ENCODE measurements around the gene TRERF1. TPM values are rescaled to one million over a fixed set of nuclear protein-coding genes. Genes with fewer than 3 reads are reported as not detected.

Gene TRERF1
- total and polyA plus RNA-seq, 9 donors: 4.5 to 13.7 (median 7.8) TPM

DNA sequence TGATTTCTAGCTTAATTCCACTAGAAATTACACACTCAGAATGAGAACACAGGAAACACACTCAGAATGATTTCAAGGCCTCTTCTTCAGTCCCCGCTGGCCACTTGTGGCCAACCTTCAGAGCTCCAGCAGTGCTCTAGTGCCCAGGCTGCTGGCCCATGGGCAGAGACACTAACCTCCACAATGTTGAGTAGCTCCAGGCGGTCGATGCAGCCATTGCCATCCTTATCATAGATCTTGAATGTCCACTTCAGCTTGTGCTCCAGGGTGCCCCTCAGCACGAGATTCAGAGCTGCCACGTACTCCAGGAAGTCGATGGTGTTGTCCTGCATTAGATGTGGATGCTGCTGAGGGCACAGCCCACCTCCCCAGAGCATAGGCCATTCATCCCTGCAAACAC lies 263.3 kb downstream of the TRERF1 start:
- H3K36me3 ChIP-seq: no peaks in the 10 kb centered on the region
- no peaks in the 10 kb centered on the region for H3K27me3 ChIP-seq
- H3K9me3 ChIP-seq: no peaks in the 10 kb centered on the region
- DNase-seq: no peak
- H3K4me1 ChIP-seq (ENCODE audit: insufficient read depth): no peaks in the 10 kb centered on the region
- no peak overlapping the region for H3K4me3 ChIP-seq
- intact Hi-C loops (cut with DNase I): no loop called here
- TF ChIP-seq, protein P1, sequence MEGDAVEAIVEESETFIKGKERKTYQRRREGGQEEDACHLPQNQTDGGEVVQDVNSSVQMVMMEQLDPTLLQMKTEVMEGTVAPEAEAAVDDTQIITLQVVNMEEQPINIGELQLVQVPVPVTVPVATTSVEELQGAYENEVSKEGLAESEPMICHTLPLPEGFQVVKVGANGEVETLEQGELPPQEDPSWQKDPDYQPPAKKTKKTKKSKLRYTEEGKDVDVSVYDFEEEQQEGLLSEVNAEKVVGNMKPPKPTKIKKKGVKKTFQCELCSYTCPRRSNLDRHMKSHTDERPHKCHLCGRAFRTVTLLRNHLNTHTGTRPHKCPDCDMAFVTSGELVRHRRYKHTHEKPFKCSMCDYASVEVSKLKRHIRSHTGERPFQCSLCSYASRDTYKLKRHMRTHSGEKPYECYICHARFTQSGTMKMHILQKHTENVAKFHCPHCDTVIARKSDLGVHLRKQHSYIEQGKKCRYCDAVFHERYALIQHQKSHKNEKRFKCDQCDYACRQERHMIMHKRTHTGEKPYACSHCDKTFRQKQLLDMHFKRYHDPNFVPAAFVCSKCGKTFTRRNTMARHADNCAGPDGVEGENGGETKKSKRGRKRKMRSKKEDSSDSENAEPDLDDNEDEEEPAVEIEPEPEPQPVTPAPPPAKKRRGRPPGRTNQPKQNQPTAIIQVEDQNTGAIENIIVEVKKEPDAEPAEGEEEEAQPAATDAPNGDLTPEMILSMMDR (IDR thresholded peaks at IDR 0.05): no peak
- no peak for TF ChIP-seq POLR2A (IDR thresholded peaks at IDR 0.05)
- TF ChIP-seq EP300 (IDR thresholded peaks at IDR 0.05): no peak
- no peak overlapping the region for H3K27ac ChIP-seq
- 88 to 94% (median 93%) methylated on average over 6 of the region's 6 CpGs for WGBS, 3 donors

DNA sequence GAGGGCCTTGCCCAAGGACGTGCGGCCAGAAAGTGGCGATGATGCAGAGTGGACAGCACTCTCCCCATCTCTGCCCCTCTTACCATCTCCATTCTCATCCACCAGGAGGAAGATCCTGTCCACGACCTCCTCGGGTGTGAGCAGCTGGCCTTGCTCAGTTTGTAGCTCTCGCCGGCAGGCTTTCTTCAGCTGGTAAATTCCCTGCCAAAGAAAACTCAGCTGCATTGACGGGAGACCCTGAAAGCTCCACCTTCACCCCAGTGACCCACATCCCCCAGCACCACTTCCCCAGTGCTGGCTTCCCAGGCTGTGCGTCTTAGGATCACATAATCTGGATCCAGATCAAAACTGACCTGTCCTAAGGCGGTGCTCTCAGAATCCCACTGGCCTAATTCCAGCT lies 266.1 kb downstream of the TRERF1 start:
- no peaks in the 10 kb centered on the region for H3K9me3 ChIP-seq
- H3K36me3 ChIP-seq: no peaks in the 10 kb centered on the region
- no peaks in the 10 kb centered on the region for H3K27me3 ChIP-seq
- 26 to 41% (median 28%) methylated on average over 10 of the region's 10 CpGs for WGBS, 3 donors
- TF ChIP-seq POLR2A (IDR thresholded peaks at IDR 0.05): no peak
- TF ChIP-seq, protein P1 (IDR thresholded peaks at IDR 0.05): no peak
- no peak for TF ChIP-seq EP300 (IDR thresholded peaks at IDR 0.05)
- no peaks in the 10 kb centered on the region for H3K4me1 ChIP-seq (ENCODE audit: insufficient read depth)
- no peak overlapping the region for H3K4me3 ChIP-seq
- H3K27ac ChIP-seq: no peak overlapping the region
- DNase-seq: no peak
- intact Hi-C loops (cut with DNase I): no loop called here

DNA sequence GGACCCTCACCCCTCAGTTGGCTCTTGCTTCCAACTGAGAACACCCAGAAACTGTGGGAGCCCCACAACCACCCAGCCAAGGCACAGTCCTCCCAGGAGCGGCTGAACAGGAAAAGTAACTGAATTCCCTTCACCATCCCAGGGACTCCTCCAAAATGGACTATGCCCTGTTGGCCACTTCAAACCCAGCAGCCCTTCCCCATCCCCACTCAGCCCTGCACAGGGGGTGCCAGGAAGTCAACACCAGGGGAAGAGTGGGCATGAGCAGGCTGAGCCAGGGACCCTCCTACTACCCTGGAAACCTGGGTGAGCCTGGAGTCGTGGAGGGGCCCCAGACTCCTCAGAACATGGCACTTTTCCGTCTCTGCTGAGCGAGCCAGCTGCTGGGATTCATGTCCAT lies 267.3 kb downstream of the TRERF1 start:
- H3K4me3 ChIP-seq: no peak overlapping the region
- H3K4me1 ChIP-seq (ENCODE audit: insufficient read depth): no peaks in the 10 kb centered on the region
- WGBS, 3 donors: 93 to 94% (median 93%) methylated on average over 4 of the region's 4 CpGs
- no peak for DNase-seq
- H3K27ac ChIP-seq: no peak overlapping the region
- TF ChIP-seq EP300 (IDR thresholded peaks at IDR 0.05) (no peak), POLR2A (IDR thresholded peaks at IDR 0.05) (no peak)
- TF ChIP-seq, protein P1 (IDR thresholded peaks at IDR 0.05): no peak
- no peaks in the 10 kb centered on the region for H3K9me3 ChIP-seq
- intact Hi-C loops (cut with DNase I): loop anchor here in 1 of 4 donors (5.0 kb wide), 1 partner anchor 1283 kb away; no protein-coding TSS in a partner anchor
- no peaks in the 10 kb centered on the region for H3K36me3 ChIP-seq
- H3K27me3 ChIP-seq: no peaks in the 10 kb centered on the region

DNA sequence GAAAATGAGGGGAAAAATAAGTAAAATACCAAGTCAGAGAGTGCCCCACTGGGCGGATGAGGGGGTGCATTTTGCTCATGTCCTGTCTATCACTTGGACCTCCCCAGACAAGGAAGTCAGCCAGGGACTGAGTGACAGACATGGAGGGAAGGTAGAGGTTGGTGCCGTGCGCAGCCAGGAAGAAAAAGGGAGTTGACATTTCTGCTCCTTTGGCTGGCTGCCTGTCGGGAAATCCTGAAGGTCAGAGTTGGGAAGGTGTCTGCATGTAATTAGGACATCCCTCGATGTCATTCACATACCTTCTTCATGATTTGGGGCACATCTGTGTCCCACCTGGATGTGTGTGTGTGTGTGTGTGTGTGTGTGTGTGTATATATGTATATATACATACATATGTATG lies 269.6 kb downstream of the TRERF1 start:
- intact Hi-C loops (cut with DNase I): loop anchor here in 1 of 4 donors (5.0 kb wide), 1 partner anchor 1285 kb away; no protein-coding TSS in a partner anchor
- no peak for DNase-seq
- no peak overlapping the region for H3K4me3 ChIP-seq

More for the DNA sequence above, 269.6 kb downstream of the TRERF1 start:
- 48 to 63% (median 58%) methylated on average over 5 of the region's 5 CpGs for WGBS, 3 donors
- TF ChIP-seq, protein P1 (IDR thresholded peaks at IDR 0.05): no peak
- no peak for TF ChIP-seq EP300 (IDR thresholded peaks at IDR 0.05)
- no peak for TF ChIP-seq POLR2A (IDR thresholded peaks at IDR 0.05)
- Histone ChIP-seq H3K27me3 (no peaks in the 10 kb centered on the region), H3K9me3 (no peaks in the 10 kb centered on the region), H3K27ac (no peak overlapping the region), H3K36me3 (no peaks in the 10 kb centered on the region), H3K4me1 (ENCODE audit: insufficient read depth) (no peaks in the 10 kb centered on the region)
